Activated B cell treated with CpG ODN at 0.5 μM for 24 hours (primary cell): Measurements from ENCODE around the gene TRIM38. TPM values are rescaled to one million over a fixed set of nuclear protein-coding genes. Genes with fewer than 3 reads are reported as not detected.

Experiments used
- ATAC-seq: fragments of 200-7000 bp; cut with Tn5 transposase; one replicate; pipeline ENCODE4 v1.10.0; 2021; ENCODE audit warnings: low read depth, mild to moderate bottlenecking, moderate library complexity
- CTCF ChIA-PET: fragments of 350-600 bp; sonication (Branson Sonifier 250); formaldehyde crosslinking; loops from one replicate; lab custom pipeline; 2021; ENCODE audit warnings: antibody characterized with exemption; lab: Charles Lee
- POLR2A ChIA-PET: fragments of 350-600 bp; sonication (Branson Sonifier 250); formaldehyde crosslinking; loops from one replicate; lab custom pipeline; 2021; ENCODE audit warnings: antibody characterized with exemption; lab: Charles Lee
- DNase-seq: peaks from one replicate; pipeline ENCODE4 v3.0.0; 2022
- H3K27ac Mint-ChIP-seq: one replicate; pipeline ENCODE4 v1.8.0; 2020; ENCODE audit warnings: mixed read lengths
- H3K27me3 Mint-ChIP-seq: one replicate; pipeline ENCODE4 v1.8.0; 2021; ENCODE audit warnings: mixed read lengths
- H3K36me3 Mint-ChIP-seq: one replicate; pipeline ENCODE4 v1.8.0; 2021; ENCODE audit warnings: low read depth, mixed read lengths
- H3K4me1 Mint-ChIP-seq: one replicate; pipeline ENCODE4 v1.8.0; 2021; ENCODE audit warnings: mixed read lengths
- H3K4me3 Mint-ChIP-seq: one replicate; pipeline ENCODE4 v1.8.0; 2020; ENCODE audit warnings: mild to moderate bottlenecking, mixed read lengths
- H3K9me3 Mint-ChIP-seq: one replicate; pipeline ENCODE4 v1.8.0; 2020; ENCODE audit warnings: mixed read lengths
- CTCF ChIP-seq: fragments of 200-600 bp; IDR thresholded peaks from one replicate; pipeline ENCODE4 v1.8.0; 2022; ENCODE audit warnings: antibody characterized with exemption, mild to moderate bottlenecking
- intact Hi-C: fragments of 100-400 bp; cut with micrococcal nuclease; formaldehyde crosslinking; loops from one replicate; pipeline ENCODE4 v1.15.1; 2024
- total RNA-seq: library from RNA; stranded (reverse); gene quantifications from 2 replicates; pipeline ENCODE4 v1.2.3, GENCODE V29; 2022

The TRIM38 gene
- total RNA-seq, 1 donor from 2014 or later = 36.8 TPM

DNA sequence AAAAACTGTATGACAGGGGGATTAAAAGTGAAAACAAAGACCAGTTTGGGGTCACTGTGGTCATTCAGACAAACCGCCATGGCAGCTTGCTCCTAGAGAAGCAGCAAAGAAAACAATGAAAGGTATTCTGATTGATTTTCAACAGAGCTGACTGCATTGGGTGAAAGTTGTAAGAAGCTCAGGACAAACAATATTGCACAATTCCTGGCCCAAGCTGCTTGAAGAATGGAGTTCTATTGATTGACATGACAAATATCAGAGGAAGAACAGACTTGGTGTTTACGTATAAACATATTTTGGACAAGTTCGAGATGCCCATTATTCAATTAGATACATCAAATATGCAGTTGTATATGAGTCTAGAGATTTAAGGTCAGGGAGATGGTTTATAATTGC, 62.0 kb downstream of the TRIM38 start:
- ChIA-PET CTCF (interaction anchor here (1.2 to 7.6 kb wide), 2 partner anchors 22 to 32 kb away, joined by 4 to 44 read pairs; no protein-coding TSS in a partner anchor), POLR2A (interaction anchor here (1.0 to 12.3 kb wide), 12 partner anchors 7 to 1812 kb away, joined by 3 to 477 read pairs (median 50); a partner anchor contains a TSS)
- Mint-ChIP-seq H3K4me3 (no peak overlapping the region), H3K36me3 (peaks cover 24% of the 10 kb centered on the region), H3K9me3 (no peaks in the 10 kb centered on the region), H3K4me1 (peaks cover 37% of the 10 kb centered on the region), H3K27ac (peak overlapping the region; percentile 21), H3K27me3 (peaks cover 2% of the 10 kb centered on the region)
- ATAC-seq (no peak), DNase-seq (no peak)
- TF ChIP-seq CTCF = no peak
- intact Hi-C loops = loop anchor here (5.0 to 10.0 kb wide), 3 partner anchors 510 to 1810 kb away; partner anchors contain the start of gene HMGN4

DNA sequence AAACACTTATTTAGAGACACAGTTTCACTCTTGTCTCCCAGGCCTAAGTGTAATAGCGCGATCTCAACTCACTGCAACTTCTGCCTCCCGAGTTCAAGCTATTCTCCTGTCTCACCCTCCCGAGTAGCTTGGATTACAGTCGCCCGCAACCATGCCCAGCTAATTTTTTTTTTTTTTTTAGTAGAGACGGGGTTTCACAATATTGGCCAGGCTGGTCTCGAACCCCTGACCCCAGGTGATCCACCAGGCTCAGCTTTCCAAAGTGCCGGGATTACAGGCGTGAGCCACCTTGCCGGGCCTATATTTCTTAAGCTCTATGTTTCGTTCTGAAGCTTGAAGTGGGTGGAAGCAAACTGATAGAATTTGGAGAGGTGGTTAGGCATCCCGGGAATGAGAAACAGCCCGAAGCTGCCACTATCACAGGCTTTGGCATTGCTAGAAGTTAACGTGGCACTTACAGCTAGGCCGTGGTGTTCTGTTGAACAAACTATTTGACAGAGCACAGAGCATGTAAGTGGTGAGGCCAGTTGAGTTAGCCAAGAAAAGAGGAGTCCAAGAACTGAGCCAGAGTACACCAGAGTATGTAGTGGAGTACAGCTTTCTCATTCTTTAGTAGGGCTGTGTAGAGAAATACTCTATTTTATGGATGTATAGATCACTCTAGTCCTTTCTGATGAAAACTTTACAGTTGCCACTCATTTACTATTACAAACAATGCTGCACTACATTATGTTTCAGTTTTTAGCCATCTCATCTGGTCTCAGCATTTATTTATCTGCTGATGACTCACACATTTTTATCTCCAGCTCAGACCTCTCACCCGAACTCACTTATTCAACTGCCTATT, 62.7 kb downstream of the TRIM38 start:
- Mint-ChIP-seq H3K27ac (peak overlapping the region; percentile 99), H3K36me3 (peaks cover 23% of the 10 kb centered on the region), H3K9me3 (no peaks in the 10 kb centered on the region), H3K4me1 (peaks cover 35% of the 10 kb centered on the region), H3K27me3 (peaks cover 2% of the 10 kb centered on the region), H3K4me3 (peak overlapping the region; percentile 96)
- DNase-seq (no peak), ATAC-seq (no peak)
- ChIA-PET POLR2A (interaction anchor here (0.9 to 12.3 kb wide), 28 partner anchors 6 to 1868 kb away, joined by 3 to 477 read pairs (median 17); partner anchors contain the start of genes HFE and TRIM38), CTCF (interaction anchor here (1.1 to 2.1 kb wide), 9 partner anchors 22 to 1102 kb away, joined by 3 to 17 read pairs (median 7); no protein-coding TSS in a partner anchor)
- intact Hi-C loops = loop anchor here (10.0 kb wide), 2 partner anchors 510 to 1810 kb away; partner anchors contain the start of gene HMGN4
- no peak for TF ChIP-seq CTCF

GRCh38 chr6:26025894-26026832, 63.6 kb downstream of the TRIM38 start:
- Mint-ChIP-seq H3K4me3 (peak overlapping the region; percentile 96), H3K4me1 (peaks cover 35% of the 10 kb centered on the region), H3K36me3 (peaks cover 14% of the 10 kb centered on the region), H3K27ac (peak overlapping the region; percentile 99), H3K27me3 (peaks cover 2% of the 10 kb centered on the region), H3K9me3 (no peaks in the 10 kb centered on the region)
- POLR2A ChIA-PET = interaction anchor here (0.6 to 12.3 kb wide), 45 partner anchors 9 to 1867 kb away, joined by 3 to 477 read pairs (median 9); partner anchors contain the start of genes HFE, TRIM38 and ZNF184
- peak; percentile 39 for ATAC-seq
- peak; percentile 76 for DNase-seq
- TF ChIP-seq CTCF = no peak
- intact Hi-C loops = loop anchor here (1.0 to 10.0 kb wide), 6 partner anchors 30 to 1847 kb away; partner anchors contain the start of gene HMGN4
- CTCF ChIA-PET = interaction anchor here (0.8 to 2.1 kb wide), 18 partner anchors 17 to 1125 kb away, joined by 3 to 25 read pairs (median 6); partner anchors contain the start of gene TRIM38

DNA sequence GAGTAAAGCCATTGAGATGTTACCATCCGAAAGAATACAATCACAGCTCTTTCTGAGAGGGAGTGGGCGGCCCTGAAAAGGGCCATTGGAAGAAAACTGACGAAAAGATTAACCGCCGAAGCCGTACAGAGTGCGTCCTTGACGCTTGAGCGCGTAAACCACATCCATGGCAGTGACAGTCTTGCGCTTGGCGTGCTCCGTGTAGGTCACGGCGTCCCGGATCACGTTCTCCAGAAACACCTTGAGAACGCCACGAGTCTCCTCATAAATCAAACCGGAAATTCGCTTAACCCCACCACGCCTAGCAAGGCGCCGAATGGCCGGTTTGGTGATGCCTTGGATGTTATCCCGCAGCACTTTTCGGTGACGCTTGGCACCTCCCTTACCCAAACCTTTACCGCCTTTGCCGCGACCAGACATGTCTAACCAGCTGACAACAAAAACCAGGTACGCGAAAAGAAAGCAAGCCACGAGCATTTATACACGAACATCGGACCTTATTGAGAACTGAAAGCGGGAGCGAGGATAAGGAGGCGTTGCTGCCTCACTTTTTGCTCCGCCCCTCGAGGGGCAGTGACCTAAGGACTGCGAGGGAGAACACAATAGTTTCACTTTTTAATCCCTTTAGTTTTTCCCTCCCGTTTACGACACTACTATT, 64.4 kb downstream of the TRIM38 start:
- CTCF ChIA-PET = interaction anchor here (1.0 to 2.1 kb wide), 16 partner anchors 17 to 136 kb away, joined by 3 to 25 read pairs (median 6); partner anchors contain the start of gene TRIM38
- H3K36me3 Mint-ChIP-seq = peaks cover 8% of the 10 kb centered on the region

More for the DNA sequence above, 64.4 kb downstream of the TRIM38 start:
- ATAC-seq (peak; percentile 64), DNase-seq (peak; percentile 72)
- peak overlapping the region; percentile 96 for H3K4me3 Mint-ChIP-seq
- H3K27me3 Mint-ChIP-seq = peaks cover 2% of the 10 kb centered on the region
- POLR2A ChIA-PET = interaction anchor here (0.6 to 12.3 kb wide), 43 partner anchors 10 to 1867 kb away, joined by 3 to 477 read pairs (median 9); partner anchors contain the start of genes TRIM38 and ZNF184
- peaks cover 38% of the 10 kb centered on the region for H3K4me1 Mint-ChIP-seq
- intact Hi-C loops = loop anchor here (1.0 to 10.0 kb wide), 9 partner anchors 16 to 1846 kb away; partner anchors contain the start of gene HMGN4
- H3K27ac Mint-ChIP-seq = peak overlapping the region; percentile 99
- no peaks in the 10 kb centered on the region for H3K9me3 Mint-ChIP-seq
- TF ChIP-seq CTCF = no peak
